RWPE1 (cell line): ENCODE measurements around the gene LTO1.
A peak's percentile ranks its signal among the peaks of the same experiment; 100 is the strongest.

Experiments used
- CTCF ChIA-PET: fragments of 350-600 bp; sonication (Branson Sonifier 250); formaldehyde crosslinking; extraction: SDS; loops from one replicate; lab custom pipeline; 2021; lab: Yijun Ruan, JAX
- POLR2A ChIA-PET: fragments of 400-600 bp; formaldehyde crosslinking; extraction: SDS; loops from one replicate; lab custom pipeline; 2020; ENCODE audit warnings: antibody characterized with exemption; ENCODE audit not compliant: low non-redundant PET; lab: Yijun Ruan, JAX
- DNase-seq: peaks from one replicate; pipeline ENCODE4 v3.0.0; 2012; ENCODE audit warnings: low spot score
- H3K27ac ChIP-seq: fragments of 450-650 bp; 2 replicates; pipeline ENCODE4 v1.5.1; 2017
- TF ChIP-seq, protein P1 (sequence below): fragments of 450-650 bp; conservative IDR thresholded peaks from 2 replicates; pipeline ENCODE4 v1.5.1; 2017; ENCODE audit warnings: low read depth, mild to moderate bottlenecking

LTO1 gene

DNA sequence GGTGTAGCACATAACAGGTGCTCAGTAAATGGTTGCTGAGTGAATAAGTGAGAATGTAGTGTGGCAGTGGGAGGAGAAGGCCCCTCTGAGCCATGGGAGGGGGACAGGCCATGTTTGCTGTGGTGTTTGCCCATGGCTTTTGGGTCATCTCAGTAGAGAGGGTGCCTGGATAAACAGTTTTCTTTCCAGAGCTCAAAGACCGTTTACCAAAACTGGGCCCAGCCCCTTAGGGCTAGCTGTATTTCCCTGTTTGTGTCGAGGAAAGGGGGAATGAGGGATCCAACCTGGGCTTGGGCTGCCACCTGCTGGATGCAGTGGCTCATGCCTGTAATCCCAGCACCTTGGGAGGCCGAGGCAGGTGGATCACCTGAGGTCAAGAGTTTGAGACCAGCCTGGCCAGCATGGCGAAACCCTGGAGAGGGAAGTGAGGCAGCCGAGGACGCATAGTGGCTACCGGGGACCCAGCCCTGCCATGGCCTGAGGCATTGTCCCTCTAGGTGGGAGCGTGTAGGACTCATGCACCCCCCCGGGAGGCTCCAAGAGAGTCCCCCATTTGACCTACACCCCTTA lies 8.7 kb upstream of the LTO1 start:
- POLR2A ChIA-PET: no interaction called here
- TF ChIP-seq, protein P1, sequence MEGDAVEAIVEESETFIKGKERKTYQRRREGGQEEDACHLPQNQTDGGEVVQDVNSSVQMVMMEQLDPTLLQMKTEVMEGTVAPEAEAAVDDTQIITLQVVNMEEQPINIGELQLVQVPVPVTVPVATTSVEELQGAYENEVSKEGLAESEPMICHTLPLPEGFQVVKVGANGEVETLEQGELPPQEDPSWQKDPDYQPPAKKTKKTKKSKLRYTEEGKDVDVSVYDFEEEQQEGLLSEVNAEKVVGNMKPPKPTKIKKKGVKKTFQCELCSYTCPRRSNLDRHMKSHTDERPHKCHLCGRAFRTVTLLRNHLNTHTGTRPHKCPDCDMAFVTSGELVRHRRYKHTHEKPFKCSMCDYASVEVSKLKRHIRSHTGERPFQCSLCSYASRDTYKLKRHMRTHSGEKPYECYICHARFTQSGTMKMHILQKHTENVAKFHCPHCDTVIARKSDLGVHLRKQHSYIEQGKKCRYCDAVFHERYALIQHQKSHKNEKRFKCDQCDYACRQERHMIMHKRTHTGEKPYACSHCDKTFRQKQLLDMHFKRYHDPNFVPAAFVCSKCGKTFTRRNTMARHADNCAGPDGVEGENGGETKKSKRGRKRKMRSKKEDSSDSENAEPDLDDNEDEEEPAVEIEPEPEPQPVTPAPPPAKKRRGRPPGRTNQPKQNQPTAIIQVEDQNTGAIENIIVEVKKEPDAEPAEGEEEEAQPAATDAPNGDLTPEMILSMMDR: peak; percentile 67
- CTCF ChIA-PET: interaction anchor here (0.6 to 1.1 kb wide), 3 partner anchors 15 to 387 kb away, joined by 3 to 6 read pairs (median 3); no protein-coding TSS in a partner anchor
- H3K27ac ChIP-seq: no peak overlapping the region
- DNase-seq: peak; percentile 23

DNA sequence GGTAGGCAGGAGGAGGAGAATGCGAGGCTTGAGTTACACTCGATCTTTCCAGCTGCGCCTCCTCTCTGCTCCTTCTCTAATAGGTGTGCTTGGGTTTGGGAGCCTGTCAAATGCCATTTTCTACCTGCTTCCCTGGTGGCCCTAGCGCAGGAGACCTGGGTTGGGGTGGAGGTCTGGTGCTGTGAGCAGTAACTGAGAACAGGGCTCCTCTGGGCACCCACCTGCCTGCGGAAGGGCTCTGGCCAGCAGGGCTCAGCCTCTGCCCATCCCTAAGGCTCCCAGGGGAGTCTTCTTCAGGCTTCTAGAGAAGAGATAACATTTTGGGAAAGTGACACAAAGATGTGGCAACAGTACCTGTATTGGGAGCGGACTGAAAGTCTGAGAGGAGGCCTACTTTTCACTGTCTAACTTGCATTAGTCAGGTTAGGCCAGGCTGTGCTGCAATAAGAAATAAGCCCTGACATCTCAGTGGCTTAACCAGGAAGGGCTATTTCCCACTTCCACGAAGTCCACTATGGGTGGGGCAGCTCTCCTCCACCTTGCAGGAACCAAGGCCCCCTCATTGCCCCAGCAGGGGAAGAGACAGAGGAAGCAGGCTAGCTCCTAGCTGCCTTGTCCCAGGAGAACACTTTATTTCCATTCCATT lies 7.7 kb upstream of the LTO1 start:
- TF ChIP-seq, protein P1: no peak
- no peak overlapping the region for H3K27ac ChIP-seq
- DNase-seq: no peak
- ChIA-PET CTCF (no interaction called here), POLR2A (no interaction called here)

DNA sequence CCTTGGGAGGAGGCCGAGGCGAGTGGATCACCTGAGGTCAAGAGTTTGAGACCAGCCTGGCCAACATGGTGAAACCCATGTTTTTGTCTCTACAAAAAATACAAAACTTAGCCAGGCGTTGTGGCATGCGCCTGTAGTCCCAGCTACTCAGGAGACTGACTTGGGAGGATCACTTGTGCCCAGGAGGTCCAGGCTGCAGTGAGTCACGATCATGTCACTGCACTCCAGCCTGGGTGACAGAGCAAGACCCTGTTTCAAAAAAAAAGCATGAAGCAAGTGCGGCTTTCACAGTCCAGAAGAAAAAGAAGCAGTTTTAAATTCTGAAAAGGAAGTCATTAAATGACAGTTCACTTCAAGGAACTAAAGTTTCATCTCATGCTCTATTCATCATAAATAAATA lies 7.1 kb upstream of the LTO1 start:
- TF ChIP-seq, protein P1: no peak
- H3K27ac ChIP-seq: no peak overlapping the region

DNA sequence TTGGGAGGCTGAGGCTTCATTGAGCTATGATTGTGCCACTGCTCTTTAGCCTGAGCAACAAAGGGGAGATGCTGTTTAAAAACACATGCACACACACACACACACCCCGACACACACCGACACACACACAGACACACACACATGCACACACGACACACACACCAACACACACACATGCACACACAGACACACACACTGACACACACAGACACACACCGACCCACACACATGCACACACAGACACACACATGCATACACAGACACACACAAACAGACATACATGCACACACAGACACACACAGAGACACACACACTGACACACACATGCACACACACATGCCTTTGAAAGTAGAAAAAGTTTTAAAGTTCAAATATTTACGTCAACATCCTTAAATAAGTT lies 5.5 kb upstream of the LTO1 start:
- CTCF ChIA-PET: interaction anchor here (0.6 kb wide), 1 partner anchor 416 kb away, joined by 3 read pairs; no protein-coding TSS in a partner anchor
- TF ChIP-seq, protein P1: no peak
- POLR2A ChIA-PET: no interaction called here
- no peak for DNase-seq
- H3K27ac ChIP-seq: no peak overlapping the region

More for the DNA sequence above, 7.1 kb upstream of the LTO1 start:
- ChIA-PET CTCF (no interaction called here), POLR2A (no interaction called here)
- no peak for DNase-seq

DNA sequence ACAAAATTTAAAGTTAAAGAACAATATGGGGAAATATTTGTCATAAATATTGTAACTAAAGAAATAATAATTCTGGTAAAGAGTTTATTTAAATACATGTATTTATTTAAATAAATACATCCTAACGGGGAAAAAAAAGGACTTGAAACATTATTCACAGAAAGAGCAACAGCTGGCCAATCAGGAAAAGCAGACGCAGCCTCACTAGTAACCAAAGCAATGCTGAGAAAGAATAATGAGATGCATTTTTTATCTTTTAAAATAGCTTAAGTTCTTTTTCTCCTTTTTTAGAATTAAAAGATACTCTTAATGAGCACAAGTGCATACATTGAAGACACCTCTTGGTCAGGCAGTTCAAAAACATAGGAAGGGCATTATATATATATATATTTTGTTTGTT lies 2.6 kb upstream of the LTO1 start:
- TF ChIP-seq, protein P1: no peak
- H3K27ac ChIP-seq: no peak overlapping the region
- no peak for DNase-seq
- CTCF ChIA-PET: no interaction called here
- POLR2A ChIA-PET: no interaction called here

DNA sequence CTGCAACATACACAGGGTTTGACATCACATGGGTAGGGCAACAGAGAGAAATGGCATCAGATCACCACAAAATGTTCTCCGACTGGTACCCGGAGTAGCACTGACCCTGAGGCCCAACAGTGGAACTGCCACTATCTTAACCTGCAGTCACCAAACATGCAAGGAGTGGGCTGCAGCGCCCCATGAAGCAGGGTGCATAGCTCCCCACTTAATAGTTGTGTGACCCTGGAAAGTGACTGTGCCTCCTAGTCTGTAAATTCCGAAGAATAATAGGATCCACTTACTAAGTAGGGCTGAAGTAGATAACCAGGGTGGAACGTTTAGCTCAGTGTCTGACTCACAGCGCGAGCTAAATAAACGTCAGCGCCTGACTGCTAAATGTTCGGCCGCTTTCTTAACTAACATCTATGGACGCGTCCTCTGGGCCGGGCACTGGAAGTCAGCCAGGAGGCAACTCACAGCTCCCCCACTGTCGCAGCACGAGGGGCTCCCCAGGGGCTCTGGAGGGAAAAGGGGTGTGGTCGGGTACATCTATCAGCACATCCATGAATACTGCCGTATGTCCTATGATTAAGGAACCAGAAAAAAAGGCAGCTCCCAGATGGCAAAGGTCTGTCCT lies 777 bp downstream of the LTO1 start:
- DNase-seq: peak; percentile 52
- TF ChIP-seq, protein P1: no peak
- CTCF ChIA-PET: interaction anchor here (0.7 to 2.0 kb wide), 4 partner anchors 31 to 573 kb away, joined by 3 to 12 read pairs (median 3); no protein-coding TSS in a partner anchor
- peak overlapping the region; percentile 87 for H3K27ac ChIP-seq
- POLR2A ChIA-PET: no interaction called here
